HepG2 (cell line): ENCODE results near the gene PDE6H. TPM values are rescaled to one million over a fixed set of nuclear protein-coding genes. Genes with fewer than 3 reads are reported as not detected.

Experiments used
- ATAC-seq: fragments of 200-7000 bp; cut with Tn5 transposase; 3 replicates; pipeline ENCODE4 v1.9.1; 2020; ENCODE audit warnings: mild to moderate bottlenecking, moderate library complexity
- BruUV-seq: library from RNA; stranded (reverse); fragments of 400-500 nt; replicated peaks from 2 replicates; lab custom pipeline; 2021; lab: Mats Ljungman, UMichigan
- CTCF ChIA-PET: fragments of 300-600 bp; formaldehyde crosslinking; extraction: SDS; loops from one replicate; lab custom pipeline; 2021; ENCODE audit warnings: low total read pairs, inconsistent platforms, low intra/inter-chr PET ratio; lab: Yijun Ruan, JAX
- POLR2A ChIA-PET: fragments of 350-600 bp; sonication (Branson Sonifier 250); formaldehyde crosslinking; loops from one replicate; lab custom pipeline; 2020; ENCODE audit warnings: antibody characterized with exemption, inconsistent platforms; lab: Yijun Ruan, JAX
- DNase-seq: peaks from one replicate; pipeline ENCODE4 v3.0.0-alpha.2; 2015; ENCODE audit warnings: low spot score
- FAIRE-seq: peaks from 3 replicates; lab custom pipeline; 2011; peaks lifted over from hg19 to GRCh38; lab: Jason Lieb, UNC
- H2AFZ ChIP-seq: one replicate; pipeline ENCODE4 v1.6.1; 2011; ENCODE audit warnings: low read length, inconsistent platforms
- H3K27ac ChIP-seq: fragments of 300-600 bp; 3 replicates; pipeline ENCODE4 v1.8.0; 2011; ENCODE audit warnings: mixed run types, mild to moderate bottlenecking, mixed read lengths, low read length, inconsistent platforms; ENCODE audit not compliant: insufficient read depth; ENCODE audit errors: extremely low read length
- H3K27me3 ChIP-seq, 2 experiments: fragments of 200-600 bp in 1 of 2; 2 replicates in 1 of 2; 3 replicates in 1 of 2; pipeline versions ENCODE4 v1.6.0 to v1.8.0; 2011; ENCODE audit warnings: low read length in 2 of 2, mild to moderate bottlenecking in 2 of 2, moderate library complexity in 2 of 2, inconsistent platforms in 1 of 2; ENCODE audit not compliant: insufficient read depth in 2 of 2, control insufficient read depth in 1 of 2
- H3K36me3 ChIP-seq, 2 experiments: fragments of 200-600 bp in 1 of 2; replicated peaks in 1 of 2; 2 replicates in 1 of 2; 3 replicates in 1 of 2; pipeline versions ENCODE4 v1.5.1 to v1.8.0; 2011; ENCODE audit warnings: low read length in 2 of 2, inconsistent platforms in 1 of 2; ENCODE audit not compliant: insufficient read depth in 2 of 2, control insufficient read depth in 1 of 2
- H3K4me1 ChIP-seq: 2 replicates; pipeline ENCODE4 v1.5.1; 2012; ENCODE audit warnings: low read length, inconsistent platforms; ENCODE audit not compliant: insufficient read depth
- H3K4me2 ChIP-seq: 2 replicates; pipeline ENCODE4 v1.6.0; 2011; ENCODE audit warnings: low read depth, low read length, inconsistent platforms
- H3K4me3 ChIP-seq, 3 experiments: fragments of 200-600 bp in 1 of 3; sonication (generic), shearing (Covaris generic) in 1 of 3; replicated peaks in 1 of 3; 2 replicates each; pipeline ENCODE4 v1.5.1; 2011 to 2016; ENCODE audit warnings: low read length in 3 of 3, inconsistent platforms in 2 of 3, low read depth in 2 of 3, mild to moderate bottlenecking in 2 of 3, control low read depth in 1 of 3, mixed read lengths in 1 of 3; ENCODE audit not compliant: insufficient read depth in 1 of 3
- H3K79me2 ChIP-seq: one replicate; pipeline ENCODE4 v1.6.1; 2011; ENCODE audit warnings: low read length, inconsistent platforms; ENCODE audit not compliant: insufficient read depth
- H3K9ac ChIP-seq: 2 replicates; pipeline ENCODE4 v1.6.0; 2011; ENCODE audit warnings: mild to moderate bottlenecking, low read depth, low read length, inconsistent platforms; ENCODE audit not compliant: insufficient read depth
- H3K9me3 ChIP-seq: 2 replicates; pipeline ENCODE4 v1.5.1; 2012; ENCODE audit warnings: mild to moderate bottlenecking, low read length
- H4K20me1 ChIP-seq: 2 replicates; pipeline ENCODE4 v1.6.0; 2011; ENCODE audit warnings: inconsistent platforms, mild to moderate bottlenecking, low read length, moderate library complexity; ENCODE audit not compliant: insufficient read depth
- NFE2 ChIP-seq: sonication (generic); formaldehyde crosslinking; IDR thresholded peaks from 2 replicates; pipeline ENCODE4 v1.4.0; 2020; ENCODE audit warnings: missing genetic modification reagents
- NFE2L2 ChIP-seq: fragments of 150-350 bp; IDR thresholded peaks from 2 replicates; pipeline ENCODE4 v1.6.1; 2014; ENCODE audit warnings: low read length
- POLR2AphosphoS2 ChIP-seq: IDR thresholded peaks from 2 replicates; pipeline ENCODE4 v1.6.1; 2011; ENCODE audit warnings: low read depth, low read length, improper control_type of control experiment
- RNF2 ChIP-seq: fragments of 450-650 bp; conservative IDR thresholded peaks from 2 replicates; pipeline ENCODE4 v1.6.1; 2016; ENCODE audit warnings: low read depth
- WIZ ChIP-seq: sonication (generic); formaldehyde crosslinking; IDR thresholded peaks from 2 replicates; pipeline ENCODE4 v1.5.1; 2020; ENCODE audit warnings: mild to moderate bottlenecking, missing genetic modification reagents
- WGBS: methylation state at CpG from one replicate; pipeline ENCODE4 v1.1.6; 2017; ENCODE audit warnings: low lambda C conversion rate; 5-methylcytosine and 5-hydroxymethylcytosine counted together
- in situ Hi-C: cut with HindIII; loops from 2 replicates; pipeline ENCODE4 v1.10.0; 2017; ENCODE audit warnings: low pct_unique_long_range_greater_than_20kb; ENCODE audit not compliant: extremely low pct_ligation_motif_present
- intact Hi-C: fragments of 100-400 bp; cut with micrococcal nuclease; formaldehyde crosslinking; loops from one replicate; pipeline ENCODE4 v1.10.0; 2022; ENCODE audit not compliant: unreplicated experiment
- polyA plus RNA-seq, 8 experiments: library from polyadenylated mRNA; depleted of rRNA in 3 of 8; stranded (reverse) in 7 of 8; unstranded in 1 of 8; fragments of >200 nt; fragmentation: Illumina TruSeq in 4 of 8; extraction: Trizol in 4 of 8; gene quantifications; 2 replicates each; pipeline versions ENCODE4 v1.2.1 to v1.2.3, GENCODE V29; 2011 to 2016; ENCODE audit warnings: low read depth in 4 of 8, missing spikeins in 1 of 8, mixed read lengths in 1 of 8; ENCODE audit not compliant: insufficient read depth in 1 of 8
- total RNA-seq, 5 experiments: library from RNA; depleted of rRNA; stranded (reverse); fragments of >200 nt; fragmentation: Illumina TruSeq; extraction: Trizol; gene quantifications; 2 replicates each; pipeline ENCODE4 v1.2.3, GENCODE V29; 2016; ENCODE audit warnings: low read depth in 1 of 5
- TF ChIP-seq, protein P1 (sequence below): sonication (generic); formaldehyde crosslinking; IDR thresholded peaks from 2 replicates; pipeline ENCODE4 v1.4.0; 2020; ENCODE audit warnings: missing genetic modification reagents, low read depth, mild to moderate bottlenecking, borderline replicate concordance

Gene PDE6H
- total and polyA plus RNA-seq, 2 of the 13 experiments (the other 11 are each of a cell fraction or from before 2014, with no cell fraction given), result not detected

DNA sequence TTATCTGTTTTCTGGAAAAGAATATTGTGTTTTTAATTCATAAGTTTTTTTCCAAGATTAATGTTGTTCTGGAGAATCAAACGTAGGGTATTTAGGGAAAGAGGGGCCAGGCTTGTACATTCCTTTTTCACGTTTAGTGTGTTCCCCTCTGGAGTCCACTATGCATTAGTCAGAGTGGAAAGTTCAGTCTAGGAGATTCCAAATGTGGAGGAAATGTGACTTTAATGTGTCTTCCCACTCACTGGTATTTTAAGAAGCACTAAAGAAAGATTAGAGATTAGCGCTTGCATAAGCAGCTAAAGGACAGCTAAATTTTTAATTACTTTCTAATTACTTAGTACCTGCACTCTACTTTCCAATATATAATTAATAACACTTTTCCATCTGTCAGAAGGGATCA lies 4.4 kb upstream of the PDE6H start:
- no peak for TF ChIP-seq WIZ (CRISPR knock-in tag)
- TF ChIP-seq RNF2, result no peak
- TF ChIP-seq NFE2 (CRISPR knock-in tag), result no peak
- TF ChIP-seq, protein P1, sequence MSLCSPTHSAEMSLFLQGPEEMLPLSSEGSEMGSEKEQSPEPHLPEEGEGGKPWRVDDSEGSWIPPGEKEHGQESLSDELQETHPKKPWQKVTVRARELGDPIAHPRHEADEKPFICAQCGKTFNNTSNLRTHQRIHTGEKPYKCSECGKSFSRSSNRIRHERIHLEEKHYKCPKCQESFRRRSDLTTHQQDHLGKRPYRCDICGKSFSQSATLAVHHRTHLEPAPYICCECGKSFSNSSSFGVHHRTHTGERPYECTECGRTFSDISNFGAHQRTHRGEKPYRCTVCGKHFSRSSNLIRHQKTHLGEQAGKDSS (CRISPR knock-in tag), result no peak
- H3K4me2 ChIP-seq, result no peak overlapping the region
- ChIA-PET POLR2A (no interaction called here), CTCF (no interaction called here)
- H3K36me3 ChIP-seq, result no peaks in the 10 kb centered on the region
- no peaks in the 10 kb centered on the region for H3K4me1 ChIP-seq
- no peak for FAIRE-seq
- no peaks in the 10 kb centered on the region for H3K9me3 ChIP-seq
- H3K9ac ChIP-seq, result no peak overlapping the region
- H3K4me3 ChIP-seq, result no peak overlapping the region
- DNase-seq, result no peak
- no peak for ATAC-seq
- H3K27ac ChIP-seq, result no peak overlapping the region
- no peaks in the 10 kb centered on the region for H3K79me2 ChIP-seq
- H3K27me3 ChIP-seq, result no peaks in the 10 kb centered on the region
- no TSS peak for BruUV-seq
- H2AFZ ChIP-seq, result no peak overlapping the region
- intact Hi-C loops, result no loop called here
- 21% methylated on average over 3 of the region's 3 CpGs for WGBS
- no peaks in the 10 kb centered on the region for H4K20me1 ChIP-seq
- in situ Hi-C loops, result no loop called here

DNA sequence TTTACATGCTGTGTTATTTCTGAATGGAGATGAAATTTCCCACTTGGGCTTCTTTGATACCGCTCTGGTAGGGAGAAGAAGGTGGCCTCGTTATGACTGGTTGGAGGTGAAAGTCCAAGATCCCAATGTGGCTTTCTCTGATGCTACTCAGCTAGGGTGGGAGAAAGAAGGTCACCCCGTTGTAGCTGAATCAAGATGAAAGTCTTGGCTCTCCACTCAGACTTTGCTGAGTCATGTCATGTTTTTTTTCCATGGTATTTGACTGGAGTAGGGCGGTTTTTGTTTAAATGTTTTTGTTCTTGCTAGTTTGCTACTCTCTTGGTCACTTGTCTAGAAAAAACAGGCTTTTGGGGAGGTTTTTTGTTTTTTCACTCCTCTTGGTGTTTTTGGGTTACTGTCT lies 2.4 kb upstream of the PDE6H start:
- TF ChIP-seq POLR2AphosphoS2 (no peak), NFE2L2 (peak; percentile 47; the same call in 1 of the 2 replicates)
- H3K27ac ChIP-seq, result no peak overlapping the region
- no peak for DNase-seq
- in situ Hi-C loops, result no loop called here
- no peaks in the 10 kb centered on the region for H3K4me1 ChIP-seq
- intact Hi-C loops, result no loop called here
- H3K4me2 ChIP-seq, result no peak overlapping the region
- no peak overlapping the region for H3K4me3 ChIP-seq
- no peaks in the 10 kb centered on the region for H4K20me1 ChIP-seq
- no peaks in the 10 kb centered on the region for H3K79me2 ChIP-seq
- H3K27me3 ChIP-seq, result no peaks in the 10 kb centered on the region
- ATAC-seq, result no peak
- no peak for FAIRE-seq
- 14% methylated on average over 4 of the region's 4 CpGs for WGBS
- no peaks in the 10 kb centered on the region for H3K9me3 ChIP-seq
- BruUV-seq, result no TSS peak
- H2AFZ ChIP-seq, result no peak overlapping the region
- ChIA-PET CTCF (no interaction called here), POLR2A (no interaction called here)
- no peak overlapping the region for H3K9ac ChIP-seq
- H3K36me3 ChIP-seq, result no peaks in the 10 kb centered on the region
